Activated T-cell treated with anti-CD3 and anti-CD28 coated beads, Interleukin-2, amount 50 U/mL, for 4 hours (primary cell): Measurements from ENCODE around the gene CENPC. TPM values are rescaled to one million over a fixed set of nuclear protein-coding genes. Genes with fewer than 3 reads are reported as not detected.
"Not testable (repeated sequence)": the region's sequence is repeated elsewhere in the genome, so short reads cannot be mapped to it uniquely, and the experiment has no call there.

Source experiments
- ATAC-seq, 2 donors: fragments of 200-7000 bp; cut with Tn5 transposase; one replicate each; pipeline ENCODE4 v1.10.0; 2021
- DNase-seq: peaks from one replicate; pipeline ENCODE4 v3.0.0-alpha.2; 2020
- H3K27me3 Mint-ChIP-seq: one replicate; pipeline ENCODE4 v1.8.0; 2021; ENCODE audit warnings: low read depth, mixed read lengths
- H3K36me3 Mint-ChIP-seq: one replicate; pipeline ENCODE4 v1.8.0; 2022; ENCODE audit warnings: mixed read lengths; ENCODE audit not compliant: insufficient read depth
- H3K4me1 Mint-ChIP-seq: one replicate; pipeline ENCODE4 v1.8.0; 2021; ENCODE audit warnings: low read depth, mixed read lengths
- H3K4me3 Mint-ChIP-seq: one replicate; pipeline ENCODE4 v1.8.0; 2021; ENCODE audit warnings: mild to moderate bottlenecking, moderate library complexity, mixed read lengths
- H3K9me3 Mint-ChIP-seq: one replicate; pipeline ENCODE4 v1.8.0; 2021; ENCODE audit warnings: mixed read lengths
- total RNA-seq, 3 donors: library from RNA; stranded (reverse); gene quantifications; one replicate each; pipeline ENCODE4 v1.2.1, GENCODE V29; 2021

CENPC gene
- total RNA-seq, 3 donors from 2014 or later, result 9.2 to 13.3 (median 10.2) TPM

- H3K9me3 Mint-ChIP-seq, H3K27me3 Mint-ChIP-seq, H3K4me3 Mint-ChIP-seq, DNase-seq, H3K4me1 Mint-ChIP-seq, ATAC-seq: not testable (repeated sequence)
- H3K36me3 Mint-ChIP-seq, result peaks cover 55% of the 10 kb centered on the region
These were observed 99.4 kb downstream of the CENPC start for GRCh38 chr4:67445881-67446280.

GRCh38 chr4:67438975-67439374 is 106.3 kb downstream of the CENPC start:
- peaks cover 41% of the 10 kb centered on the region for H3K36me3 Mint-ChIP-seq

GRCh38 chr4:67437974-67438713 is 107.2 kb downstream of the CENPC start:
- ATAC-seq, result no peak
- no peak overlapping the region for H3K4me3 Mint-ChIP-seq
- DNase-seq, result no peak

More at GRCh38 chr4:67438975-67439374, 106.3 kb downstream of the CENPC start:
- peaks cover 7% of the 10 kb centered on the region for H3K4me1 Mint-ChIP-seq
- no peak for DNase-seq
- H3K27me3 Mint-ChIP-seq, result no peaks in the 10 kb centered on the region
- H3K9me3 Mint-ChIP-seq, result peaks cover 4% of the 10 kb centered on the region
- no peak overlapping the region for H3K4me3 Mint-ChIP-seq
- no peak for ATAC-seq

GRCh38 chr4:67436742-67437141 is 108.6 kb downstream of the CENPC start:
- DNase-seq (no peak), ATAC-seq (no peak)
- H3K9me3 Mint-ChIP-seq, result peaks cover 7% of the 10 kb centered on the region
- H3K36me3 Mint-ChIP-seq, result peaks cover 45% of the 10 kb centered on the region
- no peak overlapping the region for H3K4me3 Mint-ChIP-seq
- no peaks in the 10 kb centered on the region for H3K27me3 Mint-ChIP-seq
- H3K4me1 Mint-ChIP-seq, result peaks cover 7% of the 10 kb centered on the region

More at GRCh38 chr4:67437974-67438713, 107.2 kb downstream of the CENPC start:
- peaks cover 4% of the 10 kb centered on the region for H3K9me3 Mint-ChIP-seq
- no peaks in the 10 kb centered on the region for H3K27me3 Mint-ChIP-seq
- peaks cover 7% of the 10 kb centered on the region for H3K4me1 Mint-ChIP-seq
- peaks cover 46% of the 10 kb centered on the region for H3K36me3 Mint-ChIP-seq

- Mint-ChIP-seq H3K9me3 (peaks cover 14% of the 10 kb centered on the region), H3K4me3 (no peak overlapping the region), H3K4me1 (no peaks in the 10 kb centered on the region), H3K36me3 (peaks cover 25% of the 10 kb centered on the region), H3K27me3 (no peaks in the 10 kb centered on the region)
- ATAC-seq (no peak), DNase-seq (no peak)
These were observed 114.3 kb downstream of the CENPC start for GRCh38 chr4:67430989-67431388.

GRCh38 chr4:67428819-67429218 is 116.5 kb downstream of the CENPC start:
- H3K36me3 Mint-ChIP-seq, result peaks cover 17% of the 10 kb centered on the region
- H3K4me3 Mint-ChIP-seq, result no peak overlapping the region
- no peaks in the 10 kb centered on the region for H3K27me3 Mint-ChIP-seq
- no peaks in the 10 kb centered on the region for H3K4me1 Mint-ChIP-seq
- no peak for ATAC-seq
- peaks cover 17% of the 10 kb centered on the region for H3K9me3 Mint-ChIP-seq
- no peak for DNase-seq

Other genes starting within 250 kb of the CENPC start
- gene STAP1, start 13.2 kb upstream of the CENPC start, total RNA-seq, result 1 to 10 TPM; 1.3 to 3.7 (median 2.7) TPM
- 10 to 100 TPM; 51.1 to 72.5 (median 63.6) TPM for gene UBA6, start 155.7 kb upstream of the CENPC start, total RNA-seq
- gene GNRHR, start 208.9 kb upstream of the CENPC start, total RNA-seq, result not detected